WERI-Rb-1 (cell line): ENCODE data around the gene CHPT1.

ENCODE experiments used
- DNase-seq: peaks from one replicate; pipeline ENCODE4 v3.0.0-alpha.2; 2020
- H3K27ac ChIP-seq: fragments of 250-450 bp; sonication (Bioruptor Pico); 2 replicates; pipeline ENCODE4 v1.5.1; 2020; ENCODE audit warnings: mild to moderate bottlenecking, moderate library complexity
- H3K27me3 ChIP-seq: fragments of 250-450 bp; sonication (Bioruptor Pico); 2 replicates; pipeline ENCODE4 v1.5.1; 2021; ENCODE audit warnings: mild to moderate bottlenecking, low read depth, moderate library complexity; ENCODE audit not compliant: insufficient read depth, severe bottlenecking
- H3K36me3 ChIP-seq: fragments of 250-450 bp; sonication (Bioruptor Pico); 2 replicates; pipeline ENCODE4 v1.5.1; 2020; ENCODE audit warnings: mild to moderate bottlenecking, moderate library complexity
- H3K4me3 ChIP-seq: 2 replicates; pipeline ENCODE4 v1.5.1; 2011; ENCODE audit warnings: low read depth, mild to moderate bottlenecking, control low read depth, low read length
- H3K9me3 ChIP-seq: fragments of 250-450 bp; sonication (Bioruptor Pico); 2 replicates; pipeline ENCODE4 v1.5.1; 2021; ENCODE audit warnings: mild to moderate bottlenecking, moderate library complexity; ENCODE audit not compliant: severe bottlenecking
- TF ChIP-seq, protein P1 (sequence below): IDR thresholded peaks from 2 replicates; pipeline ENCODE4 v1.5.1; 2011; ENCODE audit warnings: low read depth, mild to moderate bottlenecking, control low read depth, inconsistent platforms, low read length

CHPT1 gene

DNA sequence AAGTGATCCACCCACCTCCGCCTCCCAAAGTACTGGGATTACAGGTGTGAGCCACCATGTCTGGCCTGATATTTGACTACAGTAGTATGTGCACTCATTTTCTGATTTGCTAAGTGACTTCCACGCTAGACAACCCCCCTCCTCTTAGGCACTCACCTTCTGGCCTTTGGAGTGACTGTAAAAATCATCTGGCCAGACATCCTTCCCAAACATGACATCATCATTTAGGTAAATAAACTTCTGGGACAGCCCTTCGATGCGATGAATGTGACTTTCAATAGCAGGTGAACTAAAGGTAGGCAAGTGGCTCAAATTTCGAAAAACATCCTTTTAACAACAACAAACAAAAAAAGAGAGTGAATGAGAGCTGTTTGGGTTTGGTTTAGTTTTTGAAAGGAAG, 72.4 kb downstream of the CHPT1 start:
- Histone ChIP-seq H3K4me3 (no peak overlapping the region), H3K36me3 (no peaks in the 10 kb centered on the region), H3K9me3 (no peaks in the 10 kb centered on the region), H3K27me3 (no peaks in the 10 kb centered on the region), H3K27ac (no peak overlapping the region)
- no peak for DNase-seq
- TF ChIP-seq, protein P1, sequence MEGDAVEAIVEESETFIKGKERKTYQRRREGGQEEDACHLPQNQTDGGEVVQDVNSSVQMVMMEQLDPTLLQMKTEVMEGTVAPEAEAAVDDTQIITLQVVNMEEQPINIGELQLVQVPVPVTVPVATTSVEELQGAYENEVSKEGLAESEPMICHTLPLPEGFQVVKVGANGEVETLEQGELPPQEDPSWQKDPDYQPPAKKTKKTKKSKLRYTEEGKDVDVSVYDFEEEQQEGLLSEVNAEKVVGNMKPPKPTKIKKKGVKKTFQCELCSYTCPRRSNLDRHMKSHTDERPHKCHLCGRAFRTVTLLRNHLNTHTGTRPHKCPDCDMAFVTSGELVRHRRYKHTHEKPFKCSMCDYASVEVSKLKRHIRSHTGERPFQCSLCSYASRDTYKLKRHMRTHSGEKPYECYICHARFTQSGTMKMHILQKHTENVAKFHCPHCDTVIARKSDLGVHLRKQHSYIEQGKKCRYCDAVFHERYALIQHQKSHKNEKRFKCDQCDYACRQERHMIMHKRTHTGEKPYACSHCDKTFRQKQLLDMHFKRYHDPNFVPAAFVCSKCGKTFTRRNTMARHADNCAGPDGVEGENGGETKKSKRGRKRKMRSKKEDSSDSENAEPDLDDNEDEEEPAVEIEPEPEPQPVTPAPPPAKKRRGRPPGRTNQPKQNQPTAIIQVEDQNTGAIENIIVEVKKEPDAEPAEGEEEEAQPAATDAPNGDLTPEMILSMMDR = no peak

DNA sequence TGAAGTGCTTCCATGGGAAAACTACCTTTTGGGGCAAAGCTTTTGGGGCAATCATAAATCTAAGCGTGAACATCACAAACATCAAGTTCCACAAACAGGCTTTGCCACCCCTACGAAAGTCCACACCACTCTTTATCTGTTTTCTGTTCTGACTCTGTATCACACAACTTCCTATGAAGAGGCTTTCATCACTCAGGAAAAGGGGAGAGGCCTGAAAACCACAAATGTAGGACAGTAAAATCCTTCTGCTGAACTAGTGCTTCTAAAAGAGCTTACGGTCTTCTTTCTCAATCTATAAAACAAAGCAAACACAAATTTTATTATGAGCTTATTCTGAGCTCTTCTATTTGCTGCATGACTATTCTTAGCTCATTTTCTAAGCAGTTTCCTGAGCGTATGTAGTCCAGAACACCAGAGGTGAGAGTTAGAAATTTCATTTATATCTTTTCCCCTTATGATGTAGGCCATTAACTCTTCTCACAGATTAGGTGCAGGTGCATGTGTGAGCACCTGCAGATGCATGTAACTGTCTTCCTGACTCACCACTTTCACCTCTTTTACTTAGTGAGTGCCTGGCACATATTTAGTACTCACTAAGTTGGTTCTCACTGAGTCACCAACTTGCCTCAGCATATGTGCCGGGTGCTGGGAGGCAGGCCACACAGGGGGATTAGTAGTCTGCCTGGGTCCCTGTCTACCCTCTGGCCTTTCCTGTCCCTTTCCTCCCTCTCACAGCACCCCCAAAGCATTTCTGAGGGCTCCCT, 74.8 kb downstream of the CHPT1 start:
- TF ChIP-seq, protein P1 = no peak

DNA sequence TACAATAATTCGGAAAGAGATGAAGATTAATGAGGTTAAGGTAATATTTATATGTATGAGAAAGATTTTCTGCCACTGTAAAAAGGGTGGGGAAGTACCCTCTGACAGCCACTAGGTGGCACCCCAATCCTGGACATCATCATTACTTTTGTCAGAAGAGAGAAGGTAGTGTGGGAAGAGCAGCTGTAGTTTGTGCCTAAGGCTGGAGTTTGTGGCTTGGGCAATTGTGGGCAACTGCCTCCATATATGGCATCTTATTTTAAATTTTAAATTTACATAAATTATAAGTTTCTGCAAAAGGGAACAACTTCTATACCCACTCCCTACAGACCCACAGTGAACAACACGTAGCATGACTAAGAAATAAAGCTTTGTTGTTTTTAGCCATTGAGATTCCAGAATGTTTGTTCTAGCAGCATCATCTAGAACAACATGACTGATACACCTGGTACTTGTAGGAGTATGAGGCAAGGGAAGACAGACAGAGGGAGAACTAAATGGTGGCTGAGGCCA, 76.3 kb downstream of the CHPT1 start:
- Histone ChIP-seq H3K27ac (no peak overlapping the region), H3K4me3 (no peak overlapping the region), H3K36me3 (no peaks in the 10 kb centered on the region), H3K27me3 (no peaks in the 10 kb centered on the region), H3K9me3 (no peaks in the 10 kb centered on the region)
- DNase-seq = peak; percentile 43
- TF ChIP-seq, protein P1 = peak; percentile 66

More for the DNA sequence above, 74.8 kb downstream of the CHPT1 start:
- H3K27ac ChIP-seq = no peak overlapping the region
- H3K4me3 ChIP-seq = no peak overlapping the region
- H3K36me3 ChIP-seq = no peaks in the 10 kb centered on the region
- no peak for DNase-seq
- H3K27me3 ChIP-seq = no peaks in the 10 kb centered on the region
- no peaks in the 10 kb centered on the region for H3K9me3 ChIP-seq

DNA sequence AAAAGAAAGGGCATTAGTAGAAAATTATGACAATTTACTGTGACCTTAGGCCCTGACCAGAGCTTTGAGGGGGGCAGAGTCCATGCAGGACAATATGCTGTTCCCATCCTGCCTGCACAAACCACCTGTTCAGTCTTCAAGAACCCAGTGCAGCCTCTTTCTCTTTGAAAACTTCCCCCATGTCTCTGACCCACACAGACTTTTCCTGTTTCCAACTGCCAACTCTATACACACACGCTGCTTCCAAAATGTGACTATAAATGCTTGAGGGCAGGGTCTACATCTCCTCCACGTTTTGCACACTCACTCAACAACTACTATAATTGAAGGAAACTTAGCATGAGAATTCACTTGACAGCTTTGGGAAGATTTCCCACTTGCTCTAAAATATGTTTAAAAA, 78.4 kb downstream of the CHPT1 start:
- Histone ChIP-seq H3K9me3 (no peaks in the 10 kb centered on the region), H3K27me3 (no peaks in the 10 kb centered on the region), H3K36me3 (no peaks in the 10 kb centered on the region), H3K27ac (no peak overlapping the region), H3K4me3 (no peak overlapping the region)
- TF ChIP-seq, protein P1 = no peak
- DNase-seq = no peak

DNA sequence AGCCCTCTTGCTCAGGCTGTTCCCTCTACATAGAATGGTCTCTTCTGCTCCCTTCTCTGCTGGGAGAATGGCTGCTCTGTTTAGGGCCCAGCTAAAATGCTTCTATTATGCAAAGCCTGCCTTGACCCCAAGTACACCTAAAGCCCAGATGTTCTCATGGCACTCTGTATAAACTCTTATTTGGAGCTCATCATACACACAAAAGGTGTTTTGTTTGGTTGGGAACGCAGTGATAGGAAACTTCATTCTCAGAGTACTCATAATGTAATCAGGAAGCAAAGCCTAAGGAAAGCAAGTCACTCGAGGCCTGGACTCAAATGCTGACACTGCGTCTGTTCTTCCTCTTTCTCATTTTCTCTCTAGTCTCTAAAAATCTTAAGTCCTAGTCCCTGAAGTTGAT, 80.0 kb downstream of the CHPT1 start:
- H3K36me3 ChIP-seq = no peaks in the 10 kb centered on the region
- no peak overlapping the region for H3K27ac ChIP-seq
- TF ChIP-seq, protein P1 = no peak

DNA sequence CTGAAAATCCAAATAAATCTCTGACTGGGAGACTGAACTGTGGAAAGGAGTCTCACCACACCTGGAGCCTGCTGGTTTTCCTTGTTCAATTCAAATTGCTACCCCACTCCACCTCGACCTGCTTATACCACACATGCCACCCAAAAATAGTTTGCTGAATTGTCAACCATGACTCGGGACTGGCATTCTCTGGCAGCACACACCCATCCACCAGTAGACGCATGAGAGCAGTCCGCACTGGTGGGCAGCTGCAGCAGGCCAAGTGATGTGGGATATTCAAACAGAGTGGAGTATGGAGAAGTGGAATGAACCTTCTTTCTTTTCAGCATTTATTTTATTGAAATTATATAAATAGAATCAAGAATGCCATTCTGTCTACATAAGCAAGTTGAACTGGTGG, 80.5 kb downstream of the CHPT1 start:
- TF ChIP-seq, protein P1 = no peak
- H3K36me3 ChIP-seq = no peaks in the 10 kb centered on the region
- H3K27me3 ChIP-seq = no peaks in the 10 kb centered on the region
- H3K4me3 ChIP-seq = no peak overlapping the region
- H3K9me3 ChIP-seq = no peaks in the 10 kb centered on the region
- no peak overlapping the region for H3K27ac ChIP-seq
- no peak for DNase-seq

More for the DNA sequence above, 80.0 kb downstream of the CHPT1 start:
- DNase-seq = no peak
- Histone ChIP-seq H3K27me3 (no peaks in the 10 kb centered on the region), H3K9me3 (no peaks in the 10 kb centered on the region), H3K4me3 (no peak overlapping the region)
